Activated gamma-delta T cell treated with anti-CD3 and anti-CD28 coated beads, Interleukin-2, amount 50 U/mL, for 16 hours (primary cell): ENCODE results near the gene NRF1.
"Not testable (repeated sequence)": the region's sequence is repeated elsewhere in the genome, so short reads cannot be mapped to it uniquely, and the experiment has no call there.

Experiments used
- DNase-seq: peaks from one replicate; pipeline ENCODE4 v3.0.0-alpha.2; 2020; ENCODE audit warnings: low read depth

Gene NRF1

GRCh38 chr7:129607471-129608120, 3.9 kb upstream of the NRF1 start:
- DNase-seq, result peak; percentile 17

DNA sequence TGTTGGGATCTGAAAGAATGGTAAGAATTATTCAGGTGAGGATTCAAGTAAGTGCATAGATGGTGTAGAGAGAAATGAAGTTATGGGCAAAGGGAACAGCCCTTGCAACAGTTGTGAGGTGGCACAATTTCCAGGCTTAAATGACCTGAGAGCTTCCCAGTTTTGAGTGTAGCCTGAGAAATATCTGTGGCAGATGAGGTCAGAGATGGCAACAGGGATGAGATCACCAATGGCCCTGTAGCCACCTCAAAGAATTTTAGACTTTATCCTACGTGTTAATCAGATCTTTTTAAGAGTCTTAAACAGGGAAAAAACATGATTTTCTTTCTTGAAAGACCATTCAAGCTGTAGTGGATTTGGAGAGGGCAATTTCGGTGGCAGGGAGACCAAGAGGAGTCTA, 1.9 kb upstream of the NRF1 start:
- no peak for DNase-seq

DNA sequence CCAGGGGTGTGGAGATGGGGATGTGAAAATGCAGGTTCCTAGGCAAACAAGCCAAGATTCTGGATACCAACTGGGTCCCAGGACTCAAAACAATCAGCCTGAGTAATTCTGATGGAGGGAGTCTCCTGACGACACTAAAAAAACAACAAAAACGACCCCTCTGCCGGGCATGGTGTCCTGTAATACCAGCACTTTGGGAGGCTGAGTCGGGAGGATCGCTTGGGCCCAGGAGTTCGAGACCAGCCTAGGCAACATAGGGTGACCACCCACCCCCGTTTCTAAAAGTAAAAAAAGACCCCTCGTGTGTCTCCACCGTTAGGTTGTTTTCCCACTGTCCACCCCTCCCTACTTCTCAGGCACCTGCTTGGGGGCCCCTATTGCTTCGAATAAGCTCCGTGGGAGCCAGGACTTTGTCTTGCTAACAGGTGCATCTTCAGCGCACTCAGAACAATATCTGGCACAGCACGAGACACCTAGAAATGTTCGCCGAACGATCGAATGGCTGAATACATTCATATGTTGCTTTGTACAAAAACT, 743 bp upstream of the NRF1 start:
- DNase-seq, result no peak

DNA sequence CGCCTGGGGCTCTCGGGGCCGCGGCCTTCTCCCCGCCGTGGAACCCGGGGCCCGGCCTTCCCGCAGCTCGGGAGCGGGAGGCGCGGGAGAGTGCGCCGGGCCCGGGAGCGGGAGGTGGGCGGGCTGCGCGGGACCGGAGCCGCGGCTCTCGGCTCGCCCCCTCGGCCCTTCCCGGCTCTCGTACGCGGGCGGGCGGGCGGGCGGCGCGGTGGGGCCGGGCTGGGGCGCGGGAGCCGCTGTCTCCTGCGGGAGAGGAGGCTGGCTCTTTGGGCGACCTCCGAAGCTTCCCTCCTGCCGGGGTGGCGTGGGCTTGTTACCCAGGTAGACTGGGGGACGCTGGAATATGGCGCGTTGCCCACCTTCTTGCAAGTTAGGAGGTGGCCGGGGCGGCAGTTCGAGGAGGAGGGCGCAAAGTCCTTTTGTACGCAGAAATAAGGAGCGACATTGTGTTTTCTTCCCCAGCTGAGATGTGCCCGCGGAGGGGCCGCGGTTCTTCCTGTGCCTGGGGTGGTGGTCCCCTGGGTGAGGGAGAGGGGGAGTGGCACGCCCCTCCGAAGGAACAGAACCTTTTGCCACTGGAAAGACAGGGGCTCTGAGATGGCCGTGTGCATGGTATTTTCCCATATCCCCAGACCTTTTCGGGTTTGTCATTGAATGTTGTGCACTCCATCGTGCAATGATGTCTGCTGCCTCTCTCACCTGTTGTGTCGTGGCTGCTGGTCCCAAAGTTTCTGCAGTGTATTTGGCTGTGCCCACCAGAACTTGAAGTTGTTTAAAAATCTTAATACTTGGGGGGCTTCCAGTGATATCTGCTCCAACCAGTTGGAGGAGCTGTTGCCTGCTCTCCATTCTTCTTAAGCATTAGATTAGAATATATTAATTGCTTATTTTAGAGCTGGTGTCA, 844 bp downstream of the NRF1 start:
- peak; percentile 16 for DNase-seq

- DNase-seq, result no peak
Observed at GRCh38 chr7:129613016-129613337, 1.5 kb downstream of the NRF1 start.

GRCh38 chr7:129615018-129615417, 3.5 kb downstream of the NRF1 start:
- no peak for DNase-seq

DNA sequence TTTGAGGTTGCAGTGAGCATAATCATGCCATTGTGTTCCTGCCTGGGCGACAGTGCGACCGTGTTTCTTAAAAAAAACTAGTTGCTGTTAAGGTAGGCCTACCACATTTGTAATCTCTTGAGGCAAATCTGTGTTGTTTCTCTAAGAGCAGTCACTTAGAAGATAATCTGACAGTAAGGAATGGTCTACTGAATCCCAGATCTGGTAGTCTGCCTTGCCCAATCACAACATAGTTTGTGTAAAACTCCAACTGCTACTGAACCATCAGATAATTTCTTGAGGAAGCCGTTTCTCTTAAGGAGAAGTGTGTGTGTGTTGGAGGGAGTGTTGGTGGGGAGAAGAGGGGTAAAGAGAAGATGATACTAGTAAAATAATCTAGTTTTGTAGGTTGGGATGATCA, 5.0 kb downstream of the NRF1 start:
- no peak for DNase-seq

DNA sequence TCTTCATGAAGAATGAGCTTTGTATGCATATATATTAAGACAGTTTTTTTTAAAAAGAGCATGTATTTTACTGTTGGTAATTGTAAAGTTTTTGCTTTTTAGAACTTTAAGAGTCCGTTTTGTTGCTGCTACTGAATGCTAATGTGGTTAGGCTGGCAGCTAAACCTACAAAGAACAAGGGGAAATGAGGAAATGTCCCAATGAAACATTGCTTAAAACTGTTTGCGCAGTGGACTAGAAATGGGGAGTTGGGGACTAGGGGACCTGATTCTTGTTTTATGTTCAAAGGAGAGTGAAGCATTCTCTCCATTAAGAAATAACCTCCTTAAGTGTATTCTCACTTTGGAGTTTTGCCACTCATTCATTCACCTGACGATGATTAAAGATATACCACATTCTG, 5.7 kb downstream of the NRF1 start:
- DNase-seq, result no peak

GRCh38 chr7:129617652-129618051, 6.1 kb downstream of the NRF1 start:
- DNase-seq, result no peak

- no peak for DNase-seq
Observed at GRCh38 chr7:129626896-129627295, 15.4 kb downstream of the NRF1 start.

GRCh38 chr7:129630341-129630740, 18.8 kb downstream of the NRF1 start:
- no peak for DNase-seq

GRCh38 chr7:129634361-129635034, 23.0 kb downstream of the NRF1 start:
- DNase-seq, result no peak

- peak; percentile 50 for DNase-seq
Observed at GRCh38 chr7:129635300-129636029, 23.9 kb downstream of the NRF1 start.

- DNase-seq, result not testable (repeated sequence)
Observed at GRCh38 chr7:129636030-129636550, 24.6 kb downstream of the NRF1 start.

DNA sequence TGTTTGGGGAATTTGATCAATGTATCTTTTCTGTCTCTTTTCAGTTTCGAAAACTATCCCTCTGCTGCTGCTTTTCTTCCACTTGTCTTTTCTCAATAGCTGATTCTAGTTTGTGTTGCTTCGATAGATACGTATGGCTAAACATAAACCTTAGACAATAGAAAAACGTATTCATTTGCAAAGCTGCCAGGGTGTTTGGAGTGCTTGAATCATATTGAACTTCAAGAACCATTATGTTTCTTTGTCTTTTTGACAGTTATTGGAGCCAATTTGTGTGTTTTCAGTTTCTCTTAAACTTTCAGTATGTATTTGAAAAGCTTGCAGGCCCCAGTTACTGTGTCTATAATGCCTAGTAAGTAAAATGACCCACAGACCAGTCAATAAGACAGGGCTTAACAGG, 25.1 kb downstream of the NRF1 start:
- DNase-seq, result no peak

DNA sequence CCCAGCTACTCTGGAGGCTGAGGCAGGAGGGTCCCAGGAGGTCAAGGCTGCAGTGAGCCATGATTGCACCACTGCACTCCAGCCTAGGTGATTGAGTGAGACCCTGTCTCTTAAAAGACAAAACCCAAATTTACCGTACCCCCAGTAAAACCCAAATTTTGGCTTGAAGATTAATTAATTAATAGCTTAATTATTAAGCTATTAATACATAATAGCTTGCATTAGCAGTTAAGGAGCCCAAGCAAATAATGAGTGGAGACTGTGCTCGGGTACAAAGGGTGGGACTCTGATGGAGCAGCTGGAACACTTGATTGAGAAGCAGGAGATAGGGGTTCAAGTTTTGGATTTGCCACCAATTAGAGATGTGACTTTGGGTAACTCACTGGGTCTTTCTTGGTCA, 28.9 kb downstream of the NRF1 start:
- no peak for DNase-seq

GRCh38 chr7:129642871-129643549, 31.5 kb downstream of the NRF1 start:
- DNase-seq, result no peak

DNA sequence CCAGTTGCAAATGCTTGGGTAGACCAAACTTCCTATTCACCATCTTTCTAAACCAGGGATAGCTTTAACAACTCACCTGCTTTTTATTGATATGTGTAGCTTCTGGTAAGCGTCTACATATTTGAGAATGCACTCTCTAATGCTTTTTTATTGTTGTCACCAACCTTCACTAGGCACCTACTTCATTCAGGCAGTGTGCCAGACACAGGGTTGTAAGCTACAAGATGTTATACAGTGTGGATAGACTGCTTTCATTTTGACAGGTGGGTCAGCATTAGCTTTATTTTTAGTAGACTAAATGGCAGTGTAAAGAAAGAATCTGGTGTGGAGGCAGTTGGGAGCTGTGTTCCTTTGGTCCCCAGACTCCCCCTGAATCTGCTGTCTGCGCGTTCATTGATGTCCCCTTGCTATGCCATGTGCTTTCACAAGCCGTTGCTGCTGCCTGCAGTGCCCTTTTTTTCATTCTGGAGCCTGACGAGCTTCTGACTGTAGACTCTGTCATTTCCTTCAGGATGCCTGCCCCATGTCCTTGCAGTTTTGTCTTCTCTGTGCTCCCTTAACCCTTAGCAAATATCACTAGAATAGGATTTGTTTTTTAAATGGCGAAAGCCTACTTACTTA, 32.1 kb downstream of the NRF1 start:
- no peak for DNase-seq

DNA sequence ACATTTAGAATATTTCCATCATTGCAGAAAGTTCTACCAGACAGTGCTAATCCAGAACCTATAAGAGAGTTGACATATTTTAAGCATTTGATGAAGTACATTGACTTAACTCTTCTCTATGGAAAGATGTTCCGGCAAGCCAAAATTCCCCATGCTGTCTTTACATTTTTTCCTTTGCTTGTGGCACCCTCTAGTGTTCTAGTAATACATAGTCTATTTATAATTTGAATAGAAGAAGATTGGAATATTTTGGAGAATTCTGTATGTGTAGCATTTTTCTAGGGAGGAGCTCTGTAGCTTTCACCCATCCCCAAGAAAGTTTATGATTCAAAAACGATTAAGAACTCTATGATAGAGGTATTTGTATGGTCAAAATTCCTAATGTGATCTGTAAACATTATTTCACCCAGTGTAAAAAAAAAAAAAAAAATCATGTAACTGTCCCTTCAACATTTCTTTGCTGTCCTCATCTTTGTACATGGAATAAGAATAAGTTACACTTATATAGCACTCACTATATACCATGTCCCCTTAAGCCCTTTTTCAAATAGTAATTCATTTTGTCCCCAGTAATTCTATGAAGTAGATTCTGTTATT, 33.2 kb downstream of the NRF1 start:
- no peak for DNase-seq

GRCh38 chr7:129646369-129647021, 35.0 kb downstream of the NRF1 start:
- DNase-seq, result no peak
